Inferior parietal cortex (tissue), 1 donor: ENCODE measurements around the gene ALDH8A1.

Experiments used
- DNase-seq: peaks from one replicate; pipeline ENCODE4 v3.0.0-alpha.2; 2016; ENCODE audit errors: extremely low spot score

The ALDH8A1 gene

DNA sequence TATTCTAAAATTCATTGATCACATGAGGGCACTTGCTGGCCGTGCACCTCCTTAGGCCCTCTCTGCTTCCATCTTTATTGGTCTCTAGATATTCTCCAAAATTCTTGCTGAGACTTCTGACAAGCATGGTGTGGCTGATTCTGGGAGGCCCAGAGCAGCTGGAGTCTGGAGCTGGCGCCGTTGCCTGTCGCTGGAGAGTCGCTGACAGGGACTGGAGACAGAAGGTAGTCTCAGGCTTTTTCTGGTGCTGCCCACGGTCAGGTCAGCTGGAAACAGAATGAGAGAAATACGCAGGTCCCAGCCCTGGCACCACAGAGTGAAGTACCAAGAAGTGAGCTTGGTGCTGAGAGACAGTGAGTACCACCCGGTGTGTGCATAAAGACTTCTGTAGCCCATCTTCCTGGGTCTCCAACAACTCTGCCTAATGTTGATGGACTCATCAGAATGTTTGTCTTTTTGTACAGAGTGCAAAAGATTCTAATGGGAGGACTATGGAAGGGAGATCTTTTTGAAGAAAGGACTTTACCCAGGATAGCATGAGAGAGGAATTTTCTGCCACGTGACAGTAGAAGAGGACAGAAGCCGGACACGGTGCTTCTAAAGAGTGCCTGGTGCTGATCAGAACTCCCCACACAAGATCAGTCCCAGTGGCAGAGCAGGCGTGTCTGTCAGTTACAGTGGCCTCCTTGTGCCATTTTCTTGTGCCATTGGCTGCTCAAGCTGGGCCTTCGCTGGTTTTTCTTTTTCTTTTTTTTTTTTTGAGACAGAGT, 1.8 kb upstream of the ALDH8A1 start:
- no peak for DNase-seq

DNA sequence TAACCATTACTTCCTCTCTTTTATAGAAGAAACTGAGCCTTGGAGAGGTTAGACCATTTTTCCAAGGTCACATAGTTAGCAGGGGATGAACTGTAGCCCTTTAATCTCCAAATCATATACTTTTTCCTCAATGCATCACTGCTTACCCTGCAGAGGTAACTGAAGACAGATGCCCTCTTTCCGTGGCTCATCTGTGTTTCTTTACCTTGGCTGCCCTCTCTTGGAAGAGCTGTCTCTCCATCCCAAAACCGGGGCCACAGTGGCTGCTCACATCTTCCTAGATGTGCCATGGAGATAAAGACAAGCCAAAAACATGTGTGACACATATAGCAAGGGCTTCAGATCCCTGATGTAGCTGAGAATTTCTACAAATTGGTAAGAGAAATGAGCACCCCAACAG, 581 bp upstream of the ALDH8A1 start:
- DNase-seq = no peak

DNA sequence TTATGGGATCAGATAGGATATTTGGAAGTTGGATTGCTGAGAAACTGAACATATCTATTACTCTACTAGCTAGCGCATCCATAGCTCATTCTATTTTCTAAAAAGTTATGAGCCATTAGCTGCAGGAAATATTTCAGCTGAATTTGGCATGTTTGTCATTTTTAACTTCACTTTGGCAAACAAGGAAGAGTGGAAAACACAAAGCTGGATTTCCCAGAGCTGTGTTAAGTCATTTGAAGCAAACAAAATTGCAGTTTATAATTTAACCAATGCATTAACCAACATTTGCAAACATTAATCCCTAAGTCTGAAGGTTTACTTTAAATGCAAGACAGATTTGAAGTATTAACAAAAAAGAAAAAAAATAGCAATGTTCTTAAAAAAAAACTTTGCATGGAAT, 1.2 kb downstream of the ALDH8A1 start:
- DNase-seq = no peak

DNA sequence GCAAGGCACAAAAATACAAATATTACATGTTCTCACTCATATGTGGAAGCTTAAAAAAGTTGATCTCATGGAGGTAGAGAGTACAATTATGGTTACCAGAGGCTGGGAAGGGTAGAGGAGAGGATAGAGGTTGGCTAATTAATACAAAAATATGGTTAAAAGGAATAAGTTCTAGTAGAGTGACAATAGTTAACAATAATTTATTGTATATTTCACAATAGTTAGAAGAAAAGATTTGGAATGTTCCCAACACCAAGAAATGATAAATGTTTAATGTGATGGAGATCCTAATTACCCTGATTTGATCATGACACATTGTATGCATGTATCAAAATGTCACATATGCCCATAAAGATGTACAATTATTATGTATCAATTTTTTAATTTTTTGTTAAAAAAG, 1.8 kb downstream of the ALDH8A1 start:
- DNase-seq = no peak

DNA sequence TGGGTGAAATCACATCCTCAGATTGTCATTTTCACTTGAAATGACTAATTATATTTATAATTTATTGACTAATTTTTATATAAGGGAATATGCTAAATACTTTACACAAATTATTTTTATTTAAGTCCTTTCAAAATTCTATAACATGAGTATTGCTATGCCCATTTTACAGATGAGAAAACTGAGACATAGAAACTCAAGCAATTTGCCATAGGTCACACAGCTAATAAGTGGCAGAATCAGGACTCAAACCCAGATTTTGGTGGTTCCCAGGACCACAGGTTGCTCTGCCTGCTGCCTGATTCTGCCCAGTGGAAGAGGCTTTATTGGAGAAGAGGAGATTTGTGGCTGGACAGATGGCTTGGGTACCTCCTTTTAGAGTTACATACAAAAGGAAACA, 4.9 kb downstream of the ALDH8A1 start:
- no peak for DNase-seq

DNA sequence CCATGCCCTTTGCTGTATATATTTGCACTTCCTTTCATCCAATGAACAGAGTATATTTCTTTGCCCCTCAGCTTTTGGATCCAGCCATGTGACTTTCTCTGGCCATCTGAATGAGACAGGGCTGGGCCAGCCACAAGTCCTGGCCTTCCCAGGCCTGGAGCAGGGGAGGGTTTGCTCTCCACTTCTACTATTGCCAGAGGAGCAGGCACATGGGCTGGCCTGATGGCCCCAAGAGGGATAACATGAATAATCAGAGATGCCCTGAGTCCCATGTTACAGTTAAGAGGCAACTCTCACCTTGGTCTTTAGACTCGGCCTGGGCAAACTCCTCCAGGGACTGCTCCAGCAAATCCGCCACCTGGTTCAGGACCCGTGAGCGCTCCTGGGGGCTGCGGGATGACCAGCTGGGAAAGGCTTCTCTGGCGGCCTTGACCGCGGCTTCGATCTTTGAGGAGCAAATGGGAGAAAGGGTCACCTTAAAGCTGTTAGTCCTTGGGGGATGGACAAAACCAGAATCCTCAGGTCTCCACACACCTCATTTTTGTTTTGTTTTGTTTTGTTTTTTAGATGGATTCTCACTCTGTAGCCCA, 6.3 kb downstream of the ALDH8A1 start:
- no peak for DNase-seq

DNA sequence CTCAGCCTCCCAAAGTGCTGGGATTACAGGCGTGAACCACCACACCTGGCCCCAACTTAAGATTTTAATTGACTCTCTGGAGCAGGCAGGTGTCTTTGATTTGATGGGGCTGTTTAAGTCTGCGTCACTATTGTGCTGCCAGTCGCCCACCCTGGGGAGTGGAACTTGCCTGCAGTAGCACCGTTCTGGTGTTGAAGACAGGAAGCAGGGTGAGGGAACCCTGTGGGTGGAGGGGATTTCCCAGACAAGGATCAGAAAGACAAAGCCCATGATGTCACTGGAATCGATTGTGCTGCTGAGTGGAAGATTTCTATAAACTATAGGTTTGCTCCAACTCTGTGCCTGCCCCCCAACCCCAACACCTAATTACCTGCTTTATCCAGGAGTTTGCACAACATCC, 11.0 kb downstream of the ALDH8A1 start:
- DNase-seq = no peak

DNA sequence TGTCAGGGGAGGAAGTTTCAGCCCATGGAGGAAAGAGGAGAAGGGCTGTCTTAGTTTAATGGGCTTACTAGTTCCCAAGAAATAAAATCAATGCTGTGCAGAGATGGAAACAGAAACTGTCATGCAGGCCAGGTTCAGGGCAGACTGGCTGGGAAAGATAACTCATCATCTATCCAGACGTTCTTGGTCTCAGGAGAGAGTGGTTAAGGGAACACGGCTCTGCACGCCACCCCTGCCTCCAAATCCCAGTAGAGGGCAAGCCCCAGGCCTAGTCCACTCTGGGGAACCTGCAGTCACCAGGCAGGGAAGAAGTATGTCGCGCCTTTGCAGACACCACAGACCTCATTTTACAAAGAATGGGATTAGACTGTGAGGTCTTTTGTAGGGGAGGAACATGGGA, 12.5 kb downstream of the ALDH8A1 start:
- DNase-seq = no peak

DNA sequence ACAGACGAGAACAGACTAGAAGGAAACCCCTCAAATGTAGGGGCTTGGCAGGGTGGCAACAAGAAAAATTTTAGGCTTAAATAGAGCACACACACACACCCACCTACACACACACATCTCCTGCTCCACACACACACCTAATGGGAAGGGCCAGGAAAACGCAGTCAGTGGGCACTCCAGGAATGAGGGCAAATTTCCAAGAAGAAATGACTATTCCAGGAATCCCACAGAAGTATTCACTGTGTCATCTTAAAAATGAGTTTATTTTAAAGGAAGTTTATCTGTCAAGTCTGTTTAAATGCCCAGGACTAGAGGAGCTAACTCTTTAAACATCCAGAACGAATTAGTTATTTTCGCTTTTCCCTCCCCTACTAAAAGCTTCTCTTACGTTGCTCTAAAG, 13.0 kb downstream of the ALDH8A1 start:
- no peak for DNase-seq

DNA sequence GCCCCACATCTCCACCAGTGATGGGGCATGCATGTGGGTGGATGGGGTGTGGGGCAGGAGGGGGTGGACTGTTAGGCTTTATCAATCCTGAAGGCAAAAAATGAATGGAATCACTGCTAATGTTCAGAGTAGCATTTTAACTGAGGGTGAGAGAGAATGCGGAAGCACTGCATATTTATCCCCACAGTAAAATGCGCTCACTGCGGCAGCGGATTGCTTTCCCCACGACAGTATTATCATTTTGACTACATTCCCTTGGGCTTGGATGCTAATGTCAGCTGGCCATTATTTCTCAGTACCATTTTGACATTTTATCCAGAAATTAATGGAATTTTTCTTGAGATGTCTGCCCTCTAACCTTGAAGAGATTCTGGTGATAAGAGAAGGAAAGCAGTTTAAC, 13.4 kb downstream of the ALDH8A1 start:
- no peak for DNase-seq

DNA sequence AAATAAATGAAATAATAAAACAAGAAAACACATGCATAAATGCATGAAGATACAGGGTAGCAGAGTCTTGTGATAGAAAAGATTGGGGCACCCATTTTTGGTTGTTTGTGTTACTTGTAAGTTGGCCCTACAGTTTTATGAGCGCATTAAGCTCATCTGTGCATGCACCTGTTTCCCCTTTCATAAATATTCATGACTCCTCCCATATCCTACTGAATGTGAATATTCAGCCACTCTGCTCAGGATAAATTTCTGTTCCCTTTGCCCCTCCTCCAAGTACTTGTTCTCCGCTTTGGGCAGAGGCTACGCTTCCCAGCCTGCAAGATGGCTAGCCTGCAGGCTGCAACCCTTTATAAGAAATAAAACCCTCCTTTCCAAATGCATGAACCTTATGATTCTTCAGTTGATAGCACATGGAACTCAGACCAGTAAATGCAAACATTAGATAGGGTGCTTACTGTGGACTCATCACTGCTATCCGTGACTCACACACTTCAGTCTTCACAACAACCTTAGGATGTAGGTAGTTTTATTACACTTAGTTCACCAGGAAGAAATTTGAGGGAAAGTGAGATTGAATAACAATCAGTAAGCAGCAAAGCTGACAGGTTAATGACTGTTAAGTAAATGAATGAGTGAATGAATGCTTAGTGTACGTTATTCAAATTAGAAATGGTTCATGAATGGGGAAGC, 15.0 kb downstream of the ALDH8A1 start:
- no peak for DNase-seq

DNA sequence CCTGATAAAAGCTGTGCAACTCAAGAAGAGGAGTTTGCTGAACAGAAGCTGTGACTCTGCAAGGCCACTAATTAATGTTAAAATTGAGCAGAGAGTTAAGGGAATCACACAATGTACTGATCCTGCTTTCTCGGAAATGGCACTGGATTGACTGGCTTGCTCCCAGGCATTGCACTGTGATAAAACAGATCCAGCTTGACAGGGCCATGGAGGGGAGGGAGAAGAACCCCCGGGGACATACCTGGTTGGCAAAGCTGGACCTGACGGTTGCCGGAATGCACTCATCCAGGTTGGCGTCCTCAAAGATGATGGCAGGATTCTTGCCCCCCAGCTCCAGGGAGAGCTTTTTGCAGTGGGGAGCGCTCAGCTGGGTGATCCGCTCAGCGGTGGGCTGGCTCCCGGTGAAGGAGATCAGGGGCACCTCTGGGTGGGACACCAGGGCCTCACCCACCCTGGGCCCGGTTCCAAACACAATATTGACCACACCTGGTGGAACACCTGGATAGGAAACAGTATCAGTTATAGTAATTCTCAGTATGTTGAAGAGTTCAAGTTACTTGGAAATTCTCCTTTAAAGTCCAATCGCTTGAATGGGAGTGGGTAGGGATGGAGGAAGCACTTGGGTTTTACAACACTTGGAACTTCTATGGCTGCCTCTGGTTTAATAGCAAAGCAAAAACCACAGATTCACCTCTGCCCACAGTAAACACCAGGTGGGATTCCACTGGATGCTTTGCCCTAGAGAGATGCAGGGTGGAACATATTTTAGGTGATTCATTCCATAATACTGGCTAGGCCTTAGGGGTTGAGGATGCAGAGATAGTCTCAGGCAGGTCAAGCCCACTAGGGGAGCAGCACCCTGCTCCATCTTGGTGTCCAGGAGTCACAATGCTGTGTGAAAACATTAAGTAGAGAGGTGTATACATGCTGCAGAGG, 17.1 kb downstream of the ALDH8A1 start:
- no peak for DNase-seq

DNA sequence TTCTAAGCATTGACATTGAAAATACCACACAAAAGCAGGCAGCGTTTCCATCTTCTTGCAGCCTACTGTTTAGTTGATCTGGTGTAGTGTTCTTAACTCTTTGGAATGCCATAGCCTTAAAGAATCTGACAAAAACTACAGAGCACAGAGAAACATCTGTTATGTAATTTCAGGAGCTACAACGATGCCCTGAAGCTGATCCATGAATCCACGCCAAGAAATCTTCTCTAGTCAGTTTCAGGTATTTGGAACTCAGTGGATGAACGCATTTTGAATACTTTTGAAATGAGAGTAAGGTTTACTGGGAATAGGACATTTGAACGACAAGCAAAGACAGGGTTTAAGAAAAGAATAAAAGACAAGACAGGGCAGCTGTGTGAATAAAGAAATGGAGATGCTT, 17.8 kb downstream of the ALDH8A1 start:
- DNase-seq = no peak

DNA sequence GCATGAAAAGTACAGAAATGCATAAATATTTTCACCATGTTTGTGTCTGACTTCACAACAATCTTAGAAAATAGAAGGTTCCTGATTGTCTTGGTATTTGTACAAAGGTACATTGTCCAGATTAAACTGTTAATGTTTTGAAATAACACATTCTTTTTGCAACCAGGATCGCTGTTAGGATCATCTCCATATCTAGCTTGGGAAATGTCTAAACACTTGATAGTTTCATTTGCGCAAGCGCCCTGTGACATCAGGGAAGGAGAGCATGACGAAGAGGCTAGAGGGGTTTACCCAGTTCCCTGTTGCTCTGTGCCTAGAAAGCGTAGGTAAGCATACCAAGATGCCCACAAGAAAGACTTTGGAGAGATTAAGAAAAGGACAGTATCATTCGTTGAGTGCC, 19.4 kb downstream of the ALDH8A1 start:
- DNase-seq = no peak

DNA sequence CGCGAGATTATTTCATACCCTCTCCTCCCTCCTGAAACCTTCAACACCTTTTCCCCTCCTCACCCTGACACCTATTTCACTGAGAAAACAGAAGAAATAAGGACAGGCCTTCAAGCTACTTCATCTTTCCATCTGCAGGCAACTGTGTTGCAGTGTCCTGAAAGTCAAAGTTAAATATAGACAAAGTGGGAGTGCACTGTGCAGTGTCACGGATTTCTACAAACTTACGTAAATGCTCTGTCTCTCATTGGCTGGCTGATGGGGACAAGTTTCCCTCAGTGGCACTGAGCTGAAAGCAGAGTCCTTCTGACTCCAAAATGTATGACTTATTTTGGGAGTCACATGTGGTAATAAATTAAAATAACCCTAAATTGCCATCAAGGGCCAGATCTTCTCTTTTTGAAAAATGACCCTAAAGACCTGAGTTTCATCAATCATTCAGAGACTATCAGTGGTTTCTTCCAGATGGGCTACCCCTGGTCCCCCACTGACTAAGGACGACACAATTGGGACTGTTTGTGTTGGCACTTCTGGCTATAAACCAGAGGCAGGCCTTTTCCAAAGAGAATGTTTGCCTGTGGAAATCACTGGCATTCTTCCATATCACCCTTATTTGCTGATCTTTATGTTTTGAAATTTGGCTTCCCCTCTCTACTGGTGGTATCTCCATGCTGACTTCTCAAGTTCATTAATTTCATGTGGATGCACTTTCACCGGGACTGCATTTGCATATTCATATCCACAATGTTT, 21.6 kb downstream of the ALDH8A1 start:
- no peak for DNase-seq

DNA sequence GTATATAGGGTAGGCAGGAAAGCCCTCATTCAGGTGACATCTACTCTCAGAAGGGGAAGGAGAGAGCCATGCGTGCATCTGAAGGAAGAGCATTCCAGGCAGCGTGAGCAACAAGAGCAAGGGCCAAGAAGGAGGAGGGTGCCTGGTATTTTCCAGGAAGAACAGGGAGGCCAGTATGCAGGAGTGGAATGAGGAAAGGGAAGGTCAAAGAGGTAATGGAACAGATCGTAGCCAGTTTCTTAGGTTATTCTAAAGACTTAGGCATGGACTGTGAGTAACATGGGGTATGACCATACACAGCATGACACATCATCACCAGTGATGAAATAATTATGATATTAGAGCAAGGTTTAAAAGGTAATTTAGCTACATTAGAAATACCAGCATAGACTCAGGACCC, 24.1 kb downstream of the ALDH8A1 start:
- DNase-seq = no peak

DNA sequence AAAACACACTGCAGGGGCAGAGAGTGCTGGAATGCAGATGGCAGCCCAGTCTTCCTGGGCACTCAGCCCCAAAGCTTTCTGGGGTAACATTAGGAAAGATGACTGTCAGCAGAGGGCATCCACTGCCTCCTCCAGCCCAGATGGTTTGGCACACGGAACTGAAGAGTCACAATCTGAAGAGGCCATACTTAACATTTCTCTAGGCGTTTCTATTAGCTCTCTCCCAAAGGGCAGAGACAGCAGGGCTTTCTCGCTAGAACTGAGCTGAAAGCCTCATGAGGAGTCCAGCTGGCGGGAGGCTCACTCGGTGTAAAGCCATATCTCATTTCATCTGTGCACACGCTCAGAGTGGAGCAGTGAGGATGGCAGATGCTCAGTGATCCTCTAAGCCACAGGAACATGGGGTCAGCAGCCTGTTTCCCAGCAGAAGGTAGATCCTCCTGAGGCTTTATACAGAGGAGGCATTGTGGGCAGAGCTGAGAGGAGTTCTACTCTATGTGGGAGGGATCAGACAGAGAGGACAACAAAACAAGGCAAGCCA, 28.1 kb downstream of the ALDH8A1 start:
- no peak for DNase-seq

DNA sequence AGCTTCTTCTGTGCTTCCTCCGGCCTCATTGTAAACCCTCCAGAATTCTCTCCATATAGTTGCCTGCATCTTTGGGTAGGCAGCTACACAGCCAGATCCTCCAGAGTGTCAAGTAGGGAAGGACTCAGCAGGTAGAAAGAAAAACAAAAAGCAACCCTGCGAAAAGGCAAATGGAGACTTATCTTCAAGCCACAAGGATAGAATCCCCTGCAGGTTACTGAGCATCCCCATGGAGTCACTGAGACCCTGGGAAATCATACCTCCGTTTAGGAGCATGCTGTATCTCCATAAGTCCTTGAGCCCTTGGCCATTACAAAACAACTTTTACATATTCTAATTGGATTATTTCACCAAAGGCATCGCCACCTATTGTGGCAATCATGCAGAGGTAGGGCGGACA, 28.6 kb downstream of the ALDH8A1 start:
- DNase-seq = no peak

DNA sequence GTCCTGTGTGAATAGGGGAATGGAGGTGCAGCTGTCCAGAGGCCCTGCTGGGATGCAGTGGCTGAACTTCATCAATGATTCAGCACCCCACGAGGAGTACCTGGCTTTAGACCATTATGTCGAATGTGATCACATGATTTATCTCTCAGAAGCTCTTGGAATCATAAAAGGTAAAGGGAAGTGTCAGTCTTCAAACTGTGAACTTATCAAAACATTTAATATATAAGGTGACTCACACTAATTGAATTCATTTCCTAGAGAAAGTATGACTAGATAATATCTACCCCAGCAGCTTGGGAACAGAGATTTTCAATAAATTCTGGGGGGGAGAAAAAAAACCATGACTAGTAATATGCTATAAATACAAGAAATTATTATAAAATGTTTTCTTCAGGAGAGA, 29.5 kb downstream of the ALDH8A1 start:
- no peak for DNase-seq

DNA sequence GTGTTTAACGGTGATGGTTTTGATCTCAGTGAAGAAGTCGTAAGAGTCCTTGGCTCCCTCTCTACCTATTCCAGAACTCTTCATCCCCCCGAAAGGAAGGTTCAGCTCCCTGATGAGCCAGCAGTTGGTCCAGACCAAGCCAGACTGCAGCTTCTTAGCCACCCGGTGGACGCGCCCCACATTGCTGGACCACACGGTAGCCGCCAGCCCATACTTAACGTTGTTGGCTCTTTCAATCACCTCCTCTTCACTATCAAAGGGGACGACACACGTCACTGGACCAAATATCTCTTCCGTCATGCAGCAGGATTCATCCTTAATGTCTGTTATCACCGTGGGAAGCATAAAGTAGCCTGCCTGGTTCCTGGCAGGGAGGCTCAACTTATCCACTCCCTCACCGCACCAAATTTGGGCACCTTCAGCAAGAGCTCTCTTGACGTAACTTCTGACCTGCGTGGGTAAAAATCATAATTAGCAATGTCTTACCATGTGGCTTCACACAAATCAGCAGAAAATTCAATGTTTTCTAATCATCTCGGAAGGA, 31.4 kb downstream of the ALDH8A1 start:
- DNase-seq = no peak

DNA sequence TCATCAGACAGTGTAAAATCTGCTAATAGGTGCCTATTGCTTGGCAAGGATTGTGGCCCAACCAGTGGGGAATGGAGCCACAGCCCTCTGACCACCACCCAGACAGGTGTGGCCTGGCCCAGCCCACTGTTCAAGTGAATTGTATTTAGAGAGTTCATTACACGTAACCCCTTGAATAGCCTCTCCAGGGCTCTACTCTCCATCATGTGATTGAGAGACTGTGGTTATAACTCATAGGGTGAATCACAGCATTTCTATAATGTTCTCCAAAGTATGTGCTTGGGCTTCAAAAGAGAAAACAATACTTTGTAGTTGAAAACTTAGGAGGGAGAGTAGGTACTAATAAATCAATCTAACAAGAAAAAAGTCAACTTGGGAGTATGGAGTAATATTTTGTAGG, 38.4 kb downstream of the ALDH8A1 start:
- DNase-seq = no peak
